HG03135 (cell line): Measurements from ENCODE around the gene CTDSPL2.
"Not testable (repeated sequence)": the region's sequence is repeated elsewhere in the genome, so short reads cannot be mapped to it uniquely, and the experiment has no call there.

Experiments used
- ATAC-seq: cut with Tn5 transposase; IDR thresholded peaks from one replicate; pipeline ENCODE4 v1.9.1; 2021; ENCODE audit warnings: mild to moderate bottlenecking, moderate library complexity; ENCODE audit not compliant: unreplicated experiment

The CTDSPL2 gene

DNA sequence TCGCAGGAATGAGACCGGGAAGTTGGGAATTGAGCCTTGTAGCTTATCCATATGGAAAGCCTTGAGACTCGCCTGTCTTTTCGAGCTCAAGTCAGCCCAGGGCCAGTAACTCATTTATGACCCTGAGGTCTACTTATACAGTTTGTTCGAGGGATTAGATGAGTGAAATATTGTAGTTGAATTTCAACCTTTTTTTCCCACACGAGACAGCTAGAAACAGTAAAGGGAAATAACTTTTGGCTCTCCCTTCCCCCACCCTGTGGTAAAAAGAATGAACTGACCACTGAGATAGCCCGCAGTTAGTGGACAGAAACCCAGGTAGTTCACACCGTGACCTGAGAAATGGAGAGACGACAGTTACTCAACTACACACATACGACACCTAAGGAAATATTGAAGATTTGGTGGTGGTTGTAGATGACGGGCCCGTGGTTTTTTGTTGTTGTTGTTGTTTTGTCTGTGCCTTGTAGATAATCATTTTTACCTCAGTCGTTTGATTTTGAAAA lies 110.4 kb downstream of the CTDSPL2 start:
- ATAC-seq: no peak

DNA sequence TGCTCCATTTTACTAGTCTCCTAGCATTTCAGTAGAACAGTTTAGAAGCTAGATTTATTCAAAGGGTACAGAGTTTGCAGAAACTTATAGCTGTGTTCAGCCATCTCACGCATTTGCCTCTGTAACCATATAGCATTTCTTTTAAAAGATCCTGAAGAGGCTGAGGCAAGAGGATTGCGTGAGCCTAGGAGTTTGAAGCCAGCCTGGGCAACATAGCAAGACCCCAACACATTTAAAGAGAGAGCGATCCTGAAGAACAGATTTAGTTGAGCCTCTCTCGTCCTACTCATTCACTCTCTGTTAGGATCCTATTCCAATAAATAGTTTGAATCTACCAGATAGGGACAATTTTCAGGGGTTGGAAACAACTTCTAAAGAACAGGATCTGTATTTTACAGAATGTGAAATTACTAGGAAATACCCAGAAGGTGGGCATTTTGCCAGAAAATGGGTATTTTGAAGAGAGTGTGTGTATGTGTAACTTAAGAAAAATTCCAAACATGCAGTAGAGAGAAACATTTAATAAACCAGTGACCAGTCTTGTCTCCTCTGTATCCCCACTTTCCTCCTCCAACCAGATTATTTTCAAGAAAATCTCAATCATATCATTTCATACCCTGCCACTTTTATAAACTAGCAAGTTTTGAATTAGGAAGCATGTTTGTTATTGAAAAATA lies 114.0 kb downstream of the CTDSPL2 start:
- no peak for ATAC-seq

DNA sequence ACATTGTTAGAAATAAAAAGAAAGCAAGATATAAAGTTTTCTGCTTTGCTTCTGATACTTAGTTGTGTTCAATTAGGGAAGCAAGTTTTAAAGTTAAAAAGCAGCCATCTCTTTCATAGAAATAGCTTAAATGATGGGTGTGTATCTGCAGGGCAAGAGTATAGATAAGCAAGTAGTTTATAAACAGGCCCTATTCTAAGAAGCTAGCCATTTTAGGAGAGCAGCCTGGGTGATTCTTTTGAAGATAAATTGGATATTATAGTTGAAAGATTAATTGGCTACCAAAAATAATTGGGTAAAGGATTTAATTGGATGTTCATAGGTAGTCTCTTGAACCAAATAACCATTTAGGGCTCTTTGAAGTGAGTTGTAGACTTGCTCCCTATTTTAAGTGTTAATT lies 115.2 kb downstream of the CTDSPL2 start:
- ATAC-seq: no peak

DNA sequence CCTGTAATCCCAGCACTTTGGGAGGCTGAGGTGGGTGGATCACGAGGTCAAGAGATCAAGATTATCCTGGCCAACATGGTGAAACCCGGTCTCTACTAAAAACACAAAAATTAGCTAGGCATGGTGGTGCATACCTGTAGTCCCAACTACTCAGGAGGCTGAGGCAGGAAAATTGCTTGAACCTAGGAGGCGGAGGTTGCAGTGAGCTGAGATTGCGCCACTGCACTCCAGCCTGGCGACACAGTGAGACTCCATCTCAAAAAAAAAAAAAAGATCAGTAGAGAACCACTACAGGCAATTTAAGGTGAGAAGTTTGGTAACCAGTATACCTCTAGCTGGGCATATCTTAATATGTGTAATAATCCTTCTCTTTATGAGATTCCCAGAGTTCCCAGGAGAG lies 117.3 kb downstream of the CTDSPL2 start:
- not testable (repeated sequence) for ATAC-seq

DNA sequence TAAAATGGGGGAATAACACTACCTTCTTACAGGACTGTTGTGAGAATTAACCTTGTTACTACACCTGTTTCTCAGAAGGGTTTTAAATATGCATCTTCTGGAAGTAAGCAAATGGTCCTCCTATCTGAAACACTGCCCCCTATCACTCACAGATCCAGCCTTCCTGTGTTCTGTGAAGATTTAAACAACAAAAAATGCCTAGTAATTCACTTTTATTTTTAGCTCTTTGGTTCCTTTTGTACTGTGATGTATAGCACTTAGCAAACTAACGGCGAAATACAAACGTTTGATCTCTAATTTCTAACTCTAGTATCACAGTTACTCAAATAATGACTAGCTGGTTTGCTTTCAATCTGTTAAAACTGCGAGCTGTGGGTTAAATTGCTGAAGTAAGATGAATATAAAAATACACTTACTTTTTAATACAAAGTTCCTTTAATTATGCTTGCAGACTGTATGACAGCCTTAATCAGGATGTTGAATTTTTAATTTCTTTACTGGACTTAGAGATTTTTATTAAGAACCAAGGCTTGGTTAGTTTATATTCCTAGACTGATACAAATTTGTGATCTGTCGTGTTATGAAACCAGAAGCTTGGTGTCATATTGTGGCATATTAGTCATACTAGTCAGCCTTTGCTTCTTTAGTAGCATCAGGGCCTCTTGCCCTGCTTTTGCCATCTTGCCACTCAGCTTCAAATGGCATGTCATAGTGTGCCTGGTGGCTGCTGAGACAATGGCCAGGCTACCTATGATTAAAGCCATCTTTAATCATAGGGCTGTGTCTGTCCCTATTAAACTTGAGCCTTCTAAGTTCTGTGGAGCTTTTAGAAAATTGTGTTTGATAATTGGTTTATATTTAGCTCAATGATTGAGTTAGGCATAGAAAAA lies 118.7 kb downstream of the CTDSPL2 start:
- peak; percentile 61 for ATAC-seq

DNA sequence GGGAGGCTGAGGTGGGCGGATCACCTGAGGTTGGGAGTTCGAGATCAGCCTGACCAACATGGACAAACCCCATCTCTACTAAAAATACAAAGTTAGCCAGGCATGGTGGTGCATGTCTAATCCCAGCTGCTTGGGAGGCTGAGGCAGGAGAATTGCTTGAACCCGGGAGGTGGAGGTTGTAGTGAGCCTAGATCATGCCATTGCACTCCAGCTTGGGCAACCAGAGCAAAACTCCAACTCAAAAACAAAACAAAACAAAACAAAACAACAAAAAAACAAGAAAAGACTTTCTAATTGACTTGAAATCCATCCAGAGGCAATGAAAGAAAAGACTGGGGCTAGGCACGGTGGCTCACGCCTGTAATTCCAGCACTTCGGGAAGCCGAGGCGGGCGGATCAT lies 121.7 kb downstream of the CTDSPL2 start:
- ATAC-seq: not testable (repeated sequence)

DNA sequence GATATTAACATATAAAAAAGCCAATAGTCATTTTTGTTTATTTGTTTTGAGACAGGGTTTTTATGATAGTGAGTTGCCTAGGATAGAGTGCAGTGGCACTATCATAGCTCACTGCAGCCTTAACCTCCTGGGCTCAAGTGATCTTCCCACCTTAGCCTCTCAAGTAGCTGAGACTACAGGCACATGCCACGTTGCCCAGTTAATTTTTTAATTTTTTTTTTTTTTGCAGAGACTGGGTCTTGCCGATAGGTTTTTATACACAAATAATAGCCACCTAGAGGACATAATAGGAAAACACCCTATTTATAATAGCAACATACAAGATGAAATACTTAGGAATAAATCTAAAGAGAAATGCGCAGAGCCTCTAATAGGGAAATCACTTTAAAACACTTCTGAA lies 122.8 kb downstream of the CTDSPL2 start:
- ATAC-seq: no peak

DNA sequence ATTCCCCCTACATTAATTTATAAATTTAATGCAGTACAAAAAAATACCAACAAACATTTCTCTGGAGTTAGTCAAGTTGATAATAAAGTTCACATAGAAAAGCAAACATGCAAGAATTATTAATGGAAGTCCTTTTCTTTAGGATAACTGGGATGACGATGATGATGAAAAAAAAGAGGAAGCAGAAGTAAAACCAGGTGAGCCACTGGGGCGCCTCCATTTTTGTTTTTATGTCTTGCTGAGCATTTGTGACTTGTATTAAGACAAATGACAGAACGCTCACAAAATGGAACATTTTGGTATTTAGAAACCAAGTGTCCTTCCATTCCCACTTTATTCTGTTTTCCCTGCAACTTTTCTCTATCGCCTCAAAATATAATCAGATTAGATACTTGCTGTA lies 123.3 kb downstream of the CTDSPL2 start:
- no peak for ATAC-seq

DNA sequence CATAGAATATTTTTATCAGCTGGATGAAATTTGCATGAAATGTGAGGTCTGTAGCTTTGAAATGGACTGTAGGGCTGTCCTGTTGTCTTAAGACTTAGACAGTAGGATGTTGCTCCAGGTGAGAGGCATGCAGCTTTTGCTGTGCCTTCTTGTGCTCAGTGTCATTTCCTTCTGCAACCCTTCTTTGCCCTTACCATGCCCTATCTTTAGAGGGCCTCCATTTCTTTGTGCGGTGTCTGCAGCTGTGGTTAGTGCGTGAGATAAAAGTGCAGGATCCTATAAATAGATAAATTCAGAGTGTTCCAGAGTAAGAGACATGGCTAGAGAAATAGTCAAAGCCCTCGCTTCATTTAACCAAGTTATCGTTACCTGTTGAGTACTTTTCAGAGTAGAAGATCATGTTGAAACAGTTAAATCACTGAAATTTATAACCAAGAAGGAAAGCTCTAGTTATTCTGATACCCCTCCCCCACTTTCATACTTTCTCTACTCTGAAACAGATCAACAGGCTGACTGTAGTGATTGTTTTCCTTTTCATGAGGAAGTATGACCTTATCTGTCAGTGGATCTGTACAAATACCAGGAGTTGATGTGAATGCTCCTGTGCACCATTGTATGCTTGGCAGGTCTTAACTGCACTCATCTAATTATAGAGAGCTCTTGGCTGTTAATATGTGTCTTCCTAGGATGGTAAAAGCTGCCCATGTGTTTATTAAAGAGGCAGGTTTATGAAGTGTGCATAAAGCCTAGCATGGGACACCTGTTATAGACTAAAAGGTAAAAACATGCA lies 127.7 kb downstream of the CTDSPL2 start:
- no peak for ATAC-seq

DNA sequence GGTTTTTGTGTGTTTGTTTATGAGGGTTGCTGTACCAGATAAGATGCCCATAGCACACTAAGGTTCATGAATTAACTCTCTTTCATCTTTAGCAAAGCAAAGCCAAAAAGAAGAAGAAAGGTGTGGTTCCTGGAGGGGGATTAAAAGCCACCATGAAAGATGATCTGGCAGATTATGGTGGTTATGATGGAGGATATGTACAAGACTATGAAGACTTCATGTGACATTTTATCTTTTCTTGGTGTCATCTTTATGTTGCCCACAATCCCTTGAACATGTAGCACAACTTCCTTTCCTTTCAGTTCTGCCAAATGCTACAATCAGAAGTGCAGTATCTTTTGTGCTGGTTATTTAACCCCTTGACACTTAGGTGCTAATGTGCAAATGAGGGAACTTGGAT lies 133.5 kb downstream of the CTDSPL2 start:
- not testable (repeated sequence) for ATAC-seq

DNA sequence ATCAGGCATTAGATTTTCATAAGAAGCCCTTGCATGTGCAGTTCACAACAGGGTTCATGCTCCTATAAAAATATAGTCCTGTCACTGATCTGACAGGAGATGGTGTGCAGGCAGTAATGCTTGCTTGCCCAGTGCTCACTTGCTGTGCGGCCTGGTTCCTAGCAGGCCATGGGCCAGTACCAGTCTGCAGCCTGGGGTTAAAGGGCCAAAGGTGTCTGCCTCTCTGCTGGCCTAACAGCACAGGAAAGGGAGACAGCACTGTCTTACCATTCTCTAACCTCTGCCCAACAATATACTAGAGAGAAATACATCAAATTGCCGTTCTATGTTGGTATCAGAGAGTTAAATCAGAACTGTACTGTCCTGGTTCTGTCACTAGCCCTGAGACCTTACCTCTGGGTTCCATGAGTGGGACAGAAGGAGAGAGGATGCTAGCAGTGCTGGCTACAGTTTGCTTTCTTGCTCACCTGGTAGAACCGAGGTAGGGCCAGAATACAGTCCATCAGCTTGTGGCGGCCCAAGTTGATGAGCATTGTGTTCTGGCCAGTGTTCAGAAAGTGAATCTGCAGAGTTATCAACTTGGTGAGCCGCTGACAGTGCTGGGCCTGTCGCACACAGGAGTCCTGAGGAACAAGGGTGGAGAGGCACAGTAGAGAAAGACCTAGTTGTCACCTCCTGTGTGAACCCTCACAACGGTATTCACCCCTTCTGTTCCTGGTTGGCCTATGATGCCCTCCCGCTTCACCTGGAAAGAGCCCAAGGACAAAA lies 138.1 kb downstream of the CTDSPL2 start:
- ATAC-seq: no peak

DNA sequence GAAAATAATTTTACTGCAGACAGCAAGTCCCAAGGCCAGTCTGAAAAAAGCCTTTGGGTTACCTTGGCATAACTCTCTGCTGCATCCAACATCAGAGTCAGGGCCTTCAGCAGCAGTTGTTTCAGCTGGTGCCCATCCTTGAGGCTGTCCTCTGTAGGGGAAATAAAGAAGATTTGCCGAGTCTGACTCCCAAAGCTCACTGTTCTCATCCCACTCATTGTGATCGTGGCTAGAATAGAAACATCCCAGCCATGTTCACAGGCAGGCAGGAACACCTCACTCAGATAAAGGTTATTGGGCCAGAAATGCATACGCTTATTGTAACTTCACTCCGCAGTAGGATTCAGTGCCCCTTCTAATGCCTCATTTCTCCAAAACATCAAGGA lies 138.7 kb downstream of the CTDSPL2 start:
- no peak for ATAC-seq

DNA sequence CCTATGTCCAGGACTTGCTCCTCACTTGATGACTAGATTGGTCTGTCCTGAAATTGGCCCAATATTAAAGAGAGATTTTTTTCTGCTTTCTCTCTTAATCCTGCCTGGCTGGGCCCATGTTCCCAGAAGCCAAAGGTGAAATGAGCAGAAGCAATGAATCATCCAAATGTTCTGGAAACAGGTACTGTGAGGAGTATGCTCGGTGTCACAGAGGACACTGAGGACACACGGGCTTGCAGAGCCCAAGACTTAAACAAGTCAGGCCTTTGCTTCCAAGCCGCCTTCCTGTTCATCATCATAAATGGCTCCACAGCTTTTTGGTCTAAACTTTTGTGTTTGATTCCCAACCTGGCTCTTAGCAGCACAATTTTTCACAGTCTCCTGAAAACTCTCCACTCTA lies 140.9 kb downstream of the CTDSPL2 start:
- no peak for ATAC-seq

DNA sequence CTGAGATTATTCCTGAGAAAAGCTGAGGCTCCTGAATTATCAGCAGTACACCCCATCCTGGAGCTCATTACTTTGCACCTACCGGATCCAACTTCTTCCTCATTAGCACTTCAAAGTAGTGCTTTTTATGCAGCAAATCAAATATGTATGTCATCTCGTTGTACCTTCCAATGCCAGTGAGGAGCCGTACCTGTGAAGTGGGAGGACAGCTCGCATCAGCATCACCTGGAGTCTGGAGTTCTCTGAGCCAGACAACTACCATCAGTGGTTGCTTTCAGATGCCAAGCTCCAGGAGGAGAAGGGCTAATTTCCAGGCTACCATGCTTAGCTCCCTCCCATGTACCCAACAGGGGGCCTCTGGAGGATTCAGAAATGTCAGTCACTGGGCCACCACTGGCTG lies 141.9 kb downstream of the CTDSPL2 start:
- no peak for ATAC-seq

DNA sequence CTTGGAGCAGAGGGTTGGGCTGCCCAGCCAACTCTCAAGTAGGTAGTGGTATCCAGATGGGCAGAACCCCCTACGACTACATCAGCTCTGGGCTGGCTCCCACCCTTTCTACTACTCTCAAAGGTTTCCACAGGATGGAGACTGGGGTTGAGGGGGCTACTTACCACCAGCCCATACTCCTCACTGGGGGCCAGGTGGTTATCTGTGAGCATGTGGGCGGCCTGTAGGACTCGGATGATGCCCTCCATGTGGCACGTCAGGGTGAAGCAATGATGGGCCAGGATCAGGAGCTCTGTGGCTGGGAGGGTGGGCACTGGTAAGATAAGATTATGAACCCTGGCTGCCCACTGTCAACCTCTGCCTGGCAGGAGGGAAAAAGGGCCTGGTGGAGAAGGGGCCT lies 142.9 kb downstream of the CTDSPL2 start:
- ATAC-seq: no peak

DNA sequence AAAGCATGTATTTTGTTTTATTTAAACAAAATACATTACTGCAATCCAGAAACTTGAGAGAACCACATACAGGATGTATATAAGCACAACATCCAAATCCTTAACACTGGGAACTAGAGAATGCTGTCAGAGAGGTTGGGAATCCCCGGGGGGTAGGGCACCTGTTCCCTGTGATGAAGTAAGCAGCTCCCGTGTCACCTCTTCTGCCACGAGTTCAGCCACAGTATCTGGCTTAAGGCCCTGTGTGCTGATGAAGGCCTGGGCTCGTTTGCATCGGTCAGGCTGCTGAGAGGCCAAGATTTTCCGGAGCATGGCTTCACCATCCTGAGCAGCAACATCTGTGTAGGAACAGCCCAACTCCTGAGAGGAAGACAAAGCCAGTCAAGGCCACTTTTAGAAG lies 146.0 kb downstream of the CTDSPL2 start:
- ATAC-seq: no peak

DNA sequence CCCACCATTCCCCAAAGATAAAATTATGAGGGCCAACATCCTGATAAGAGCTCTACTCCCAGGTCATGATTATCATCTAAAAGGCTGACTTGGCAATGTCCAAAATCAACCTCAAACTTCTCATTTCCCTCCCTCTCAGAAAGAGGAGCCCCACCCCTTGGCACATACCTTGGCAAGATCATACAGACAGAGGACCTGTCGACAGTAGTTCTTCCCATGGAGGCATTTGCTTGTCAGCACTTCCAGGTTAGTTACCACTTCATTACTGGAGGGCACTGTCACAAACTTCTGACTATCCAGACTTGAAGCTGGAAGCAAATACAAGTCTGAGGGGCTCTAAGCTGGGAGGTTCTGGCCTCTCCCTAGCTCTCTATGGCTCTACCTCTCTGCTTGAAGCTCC lies 147.3 kb downstream of the CTDSPL2 start:
- ATAC-seq: no peak
